NB4 (cell line): ENCODE data around the gene CFL1.

ENCODE experiments used
- DNase-seq: peaks from one replicate; pipeline ENCODE4 v3.0.0; 2010; ENCODE audit warnings: low read depth
- H3K4me3 ChIP-seq: one replicate; pipeline ENCODE4 v1.5.1; 2011; ENCODE audit warnings: mild to moderate bottlenecking, low read depth, low read length, moderate library complexity
- CTCF ChIP-seq: IDR thresholded peaks from one replicate; pipeline ENCODE4 v1.5.1; 2012; ENCODE audit warnings: low read depth, low read length
- MAX ChIP-seq: IDR thresholded peaks from 2 replicates; pipeline ENCODE4 v1.6.1; 2011; ENCODE audit warnings: low read depth, low read length
- MYC ChIP-seq: IDR thresholded peaks from 2 replicates; pipeline ENCODE4 v1.6.1; 2011; ENCODE audit warnings: low read depth, low read length
- POLR2A ChIP-seq: IDR thresholded peaks from 2 replicates; pipeline ENCODE4 v1.6.1; 2011; ENCODE audit warnings: mild to moderate bottlenecking; ENCODE audit not compliant: insufficient read length; ENCODE audit errors: extremely low read depth

CFL1 gene

GRCh38 chr11:65885231-65885630, 27.3 kb upstream of the CFL1 start:
- TF ChIP-seq MAX = no peak
- TF ChIP-seq CTCF = no peak
- TF ChIP-seq MYC = no peak
- TF ChIP-seq POLR2A = no peak
- DNase-seq = no peak
- no peak overlapping the region for H3K4me3 ChIP-seq

GRCh38 chr11:65884716-65885092, 26.7 kb upstream of the CFL1 start:
- H3K4me3 ChIP-seq = no peak overlapping the region
- peak; percentile 99 for TF ChIP-seq CTCF
- peak; percentile 15 for TF ChIP-seq POLR2A
- peak; percentile 67; the same call in 1 of the 2 replicates for TF ChIP-seq MYC
- peak; percentile 67 for TF ChIP-seq MAX
- DNase-seq = peak; percentile 88

- no peak for DNase-seq
- TF ChIP-seq POLR2A = no peak
- no peak for TF ChIP-seq MAX
- no peak for TF ChIP-seq CTCF
- TF ChIP-seq MYC = no peak
- H3K4me3 ChIP-seq = no peak overlapping the region
These were observed 26.1 kb upstream of the CFL1 start for GRCh38 chr11:65883786-65884715.

GRCh38 chr11:65883058-65883761, 25.2 kb upstream of the CFL1 start:
- DNase-seq = no peak
- H3K4me3 ChIP-seq = no peak overlapping the region
- TF ChIP-seq MYC = no peak

- H3K4me3 ChIP-seq = no peak overlapping the region
- DNase-seq = no peak
- TF ChIP-seq MAX (no peak), MYC (no peak), CTCF (no peak), POLR2A (no peak)
These were observed 24.4 kb upstream of the CFL1 start for GRCh38 chr11:65882120-65883057.
